HPDE6-E6E7 (cell line): ENCODE data around the gene CCNYL1.
"Not testable (repeated sequence)": the region's sequence is repeated elsewhere in the genome, so short reads cannot be mapped to it uniquely, and the experiment has no call there.

Source experiments
- DNase-seq: peaks from one replicate; pipeline ENCODE4 v3.0.0; 2011; ENCODE audit warnings: missing footprints; ENCODE audit errors: extremely low spot score

Gene CCNYL1

GRCh38 chr2:207734636-207735512, 23.4 kb downstream of the CCNYL1 start:
- DNase-seq, result no peak

DNA sequence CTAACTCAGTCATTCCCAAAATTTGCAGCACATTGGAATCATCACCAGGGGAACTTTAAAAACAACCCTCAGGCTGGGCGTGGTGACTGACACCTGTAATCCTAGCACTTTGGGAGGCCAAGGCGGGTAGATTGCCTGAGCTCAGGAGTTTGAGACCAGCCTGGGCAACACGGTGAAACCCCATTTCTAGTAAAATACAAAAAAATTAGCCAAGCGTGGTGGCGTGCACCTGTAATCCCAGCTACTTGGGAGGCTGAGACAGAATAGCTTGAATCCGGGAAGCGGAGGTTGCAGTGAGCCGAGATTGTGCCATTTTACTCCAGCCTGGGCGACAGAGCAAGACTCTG, 24.0 kb downstream of the CCNYL1 start:
- not testable (repeated sequence) for DNase-seq

- DNase-seq, result no peak
Measured at GRCh38 chr2:207743514-207743913, 32.1 kb downstream of the CCNYL1 start.

- DNase-seq, result no peak
Measured at GRCh38 chr2:207744050-207744449, 32.6 kb downstream of the CCNYL1 start.

DNA sequence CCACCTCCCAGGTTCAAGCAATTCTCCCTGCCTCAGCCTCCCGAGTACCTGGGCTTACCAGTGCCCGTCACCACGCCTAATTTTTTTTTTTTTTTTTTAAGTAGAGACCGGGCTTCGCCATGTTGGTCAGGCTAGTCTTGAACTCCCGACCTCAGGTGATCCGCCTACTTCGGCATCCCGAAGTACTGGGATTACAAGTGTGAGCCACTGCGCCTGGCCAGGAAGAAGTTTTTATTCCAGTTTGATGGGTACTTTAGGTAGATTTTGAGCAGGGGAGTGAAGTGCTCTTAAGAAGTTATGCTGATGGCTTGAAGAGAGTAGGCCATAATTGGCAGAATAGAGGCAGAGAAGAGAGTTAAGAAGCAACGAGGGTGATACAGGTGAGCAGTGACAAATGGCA, 33.0 kb downstream of the CCNYL1 start:
- DNase-seq, result no peak

DNA sequence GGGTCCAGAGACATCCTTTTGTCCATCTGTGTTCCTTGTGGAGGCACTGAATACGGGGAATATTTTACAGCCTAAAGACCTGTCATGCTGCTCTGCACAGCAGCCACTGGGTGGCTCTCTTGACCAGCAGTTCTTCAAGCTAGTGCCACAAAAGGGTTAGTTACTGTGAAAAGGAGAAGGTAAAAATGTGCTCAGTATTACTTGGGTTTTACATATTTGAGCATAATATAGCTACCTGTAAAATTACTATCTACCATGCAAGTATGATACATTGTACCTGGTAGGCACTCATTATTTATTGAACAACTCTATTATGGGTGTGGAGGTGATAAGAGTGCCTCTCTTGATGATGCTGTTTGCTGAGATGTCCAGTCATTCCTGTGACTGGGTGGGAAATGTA, 34.7 kb downstream of the CCNYL1 start:
- DNase-seq, result peak; percentile 48

GRCh38 chr2:207747653-207748560, 36.5 kb downstream of the CCNYL1 start:
- DNase-seq, result no peak

DNA sequence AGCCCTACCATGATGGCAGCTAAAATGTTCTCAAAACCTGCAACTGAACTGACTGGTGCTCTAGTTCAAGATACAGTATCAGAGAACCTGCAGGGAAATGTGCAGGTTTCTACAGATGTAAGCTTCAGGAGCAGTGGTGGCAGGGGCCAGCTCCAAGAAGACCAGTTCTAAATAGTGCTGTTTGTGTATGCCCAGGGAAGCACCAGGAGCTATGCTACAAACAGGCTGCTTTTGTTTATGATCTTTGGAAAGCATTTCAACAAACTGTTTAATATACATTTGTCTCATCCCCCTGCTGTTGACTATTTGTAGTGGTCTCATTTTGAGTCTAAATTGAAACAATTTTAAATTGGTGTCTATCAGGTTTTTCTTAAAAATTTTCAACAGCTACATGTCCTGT, 37.6 kb downstream of the CCNYL1 start:
- no peak for DNase-seq

GRCh38 chr2:207749873-207750272, 38.4 kb downstream of the CCNYL1 start:
- no peak for DNase-seq

DNA sequence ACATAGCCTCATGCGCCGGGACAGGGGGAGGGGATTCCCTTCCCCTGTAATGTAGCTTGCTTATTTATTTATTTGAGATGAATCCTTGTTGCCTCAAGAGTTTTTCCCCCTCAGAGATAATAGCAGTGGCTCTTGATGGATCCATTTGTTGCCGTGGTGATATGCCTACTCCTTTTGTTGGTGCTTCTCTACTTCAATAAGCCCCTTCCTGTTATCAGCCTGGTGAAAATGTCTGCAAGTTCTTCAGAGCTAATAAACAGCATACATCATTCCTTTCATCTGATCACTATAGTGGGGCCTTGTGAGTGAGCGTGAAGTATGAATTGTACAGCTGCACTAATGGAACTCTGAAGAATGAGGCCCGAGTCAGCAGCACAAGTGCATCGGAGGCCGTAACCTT, 38.9 kb downstream of the CCNYL1 start:
- DNase-seq, result no peak

DNA sequence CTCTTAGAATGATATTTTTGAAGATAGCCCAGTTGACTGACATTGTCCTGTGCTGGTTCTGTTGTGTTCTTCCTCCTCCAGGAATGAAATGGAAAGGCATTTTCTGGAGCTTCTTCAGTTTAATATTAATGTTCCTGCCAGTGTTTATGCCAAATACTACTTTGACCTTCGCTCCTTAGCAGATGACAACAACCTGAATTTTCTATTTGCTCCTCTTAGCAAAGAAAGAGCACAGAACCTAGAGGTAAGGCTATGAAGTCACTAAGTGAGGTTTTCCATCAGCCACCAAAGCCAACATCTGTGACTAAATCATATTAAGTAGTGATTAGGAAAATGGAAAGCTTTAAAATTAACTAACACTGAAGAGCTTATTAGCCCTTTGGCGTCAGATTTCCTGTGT, 39.4 kb downstream of the CCNYL1 start:
- DNase-seq, result no peak

- DNase-seq, result not testable (repeated sequence)
Measured at GRCh38 chr2:207753688-207754087, 42.2 kb downstream of the CCNYL1 start.

DNA sequence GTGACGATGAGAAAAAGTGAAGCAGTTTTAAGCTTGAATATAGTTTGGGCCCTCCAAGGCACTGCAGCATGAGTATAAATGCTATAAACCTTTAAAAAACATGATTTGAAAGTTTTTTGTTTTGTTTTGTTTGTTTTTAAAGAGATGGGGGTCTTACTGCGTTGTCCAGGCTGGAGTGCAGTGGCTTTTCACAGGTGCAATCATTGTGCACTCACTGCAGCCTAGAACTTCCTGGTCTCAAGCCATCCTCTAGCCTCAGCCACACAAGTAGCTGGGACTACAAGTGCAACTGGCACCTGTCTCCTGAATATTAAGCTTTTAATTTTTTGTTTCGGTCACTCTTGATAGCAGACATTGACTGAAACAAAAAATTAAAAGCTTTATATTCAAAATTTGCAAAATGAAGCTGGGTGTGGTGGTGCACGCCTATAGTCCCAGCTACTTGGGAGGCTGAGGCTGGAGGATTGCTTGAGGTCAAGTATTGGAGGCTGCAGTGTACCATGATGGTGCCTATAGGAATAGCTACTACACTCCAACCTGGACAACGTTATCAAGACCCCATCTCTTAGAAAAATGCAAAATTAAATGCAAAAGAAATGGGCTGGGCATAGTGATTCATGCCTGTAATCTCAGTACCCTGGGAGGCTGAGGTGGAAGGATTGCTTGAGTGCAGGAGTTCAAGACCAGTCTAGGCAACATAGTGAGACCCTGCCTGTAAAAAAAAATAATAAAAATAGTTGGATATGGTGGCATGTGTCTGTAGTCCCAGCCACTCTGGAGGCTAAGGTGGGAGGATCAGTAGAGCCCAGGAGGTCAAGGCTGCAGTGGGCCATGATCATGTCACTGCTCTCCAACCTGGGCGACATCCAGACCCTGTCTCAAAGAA, 43.3 kb downstream of the CCNYL1 start:
- DNase-seq, result no peak

DNA sequence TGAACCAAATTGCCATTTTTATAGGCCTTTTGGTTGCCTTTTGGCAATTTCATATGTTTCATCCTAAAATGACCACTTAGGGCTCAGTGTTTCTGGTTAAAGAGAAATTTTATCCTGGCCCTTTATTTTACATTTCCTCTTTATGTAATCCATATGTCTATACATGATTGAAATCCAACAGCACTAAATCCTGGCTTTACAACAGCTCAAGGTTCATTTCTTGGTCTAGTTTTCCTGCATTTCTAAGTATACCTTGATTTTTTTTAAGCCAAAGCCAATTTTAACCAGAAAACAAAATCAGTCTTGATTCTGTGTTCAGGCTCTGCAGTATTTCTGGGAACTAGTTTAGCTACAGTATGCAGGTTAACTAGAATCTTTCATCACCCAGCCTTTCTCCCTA, 46.6 kb downstream of the CCNYL1 start:
- no peak for DNase-seq

DNA sequence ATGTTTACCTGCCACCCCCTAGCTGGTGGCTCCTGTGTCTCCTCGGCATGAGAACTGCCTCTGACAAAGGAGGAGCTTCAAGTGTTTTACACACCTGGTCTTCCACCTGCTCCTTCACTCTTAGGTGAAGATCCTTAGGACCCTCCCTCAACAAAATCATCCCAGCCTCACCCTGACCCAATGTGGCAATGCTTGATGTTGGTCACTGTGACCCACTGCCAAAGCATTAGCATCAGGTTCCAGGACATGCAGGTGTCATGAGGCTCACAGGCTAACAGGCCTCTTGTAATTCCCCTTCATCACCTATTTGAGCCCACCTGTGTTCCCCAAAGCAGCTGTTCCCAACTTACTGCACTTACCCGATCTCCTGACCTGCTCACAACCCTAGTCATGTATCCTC, 48.5 kb downstream of the CCNYL1 start:
- no peak for DNase-seq

DNA sequence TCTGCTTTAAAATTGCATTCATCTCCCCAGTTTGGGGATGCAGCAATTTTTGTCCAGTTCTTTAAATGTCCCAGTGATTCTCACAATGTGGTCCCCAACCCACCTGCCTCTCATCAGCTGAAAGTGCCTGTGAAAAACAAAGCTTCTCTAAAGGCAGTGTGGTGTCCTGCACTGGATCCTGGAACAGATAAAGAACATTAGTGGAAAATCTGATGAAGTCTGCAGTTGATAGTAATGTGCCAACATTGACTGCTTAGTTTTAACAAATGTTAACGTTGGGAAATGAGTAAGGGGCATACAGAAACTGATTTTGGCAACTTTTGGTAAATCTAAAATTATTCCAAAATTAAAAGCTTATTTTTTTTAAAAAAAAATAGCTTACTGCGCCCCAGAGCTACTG, 49.0 kb downstream of the CCNYL1 start:
- DNase-seq, result no peak

DNA sequence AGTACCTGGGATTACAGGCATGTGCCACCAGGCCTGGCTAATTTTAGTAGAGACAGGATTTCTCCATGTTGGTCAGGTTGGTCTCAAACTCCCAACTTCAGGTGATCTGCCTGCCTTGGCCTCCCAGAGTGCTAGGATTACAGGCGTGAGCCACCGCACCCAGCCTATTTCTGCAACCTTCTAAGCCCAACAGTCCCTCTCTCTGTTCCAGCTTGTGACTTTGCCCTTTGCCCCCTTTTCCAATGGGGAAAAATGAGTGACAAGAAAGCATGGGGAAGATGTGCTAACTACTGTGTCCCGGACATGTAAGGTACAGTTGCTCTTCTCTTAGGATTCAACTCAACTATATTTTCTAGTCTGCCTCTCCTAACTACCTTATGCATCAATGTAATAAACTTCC, 50.0 kb downstream of the CCNYL1 start:
- DNase-seq, result not testable (repeated sequence)

DNA sequence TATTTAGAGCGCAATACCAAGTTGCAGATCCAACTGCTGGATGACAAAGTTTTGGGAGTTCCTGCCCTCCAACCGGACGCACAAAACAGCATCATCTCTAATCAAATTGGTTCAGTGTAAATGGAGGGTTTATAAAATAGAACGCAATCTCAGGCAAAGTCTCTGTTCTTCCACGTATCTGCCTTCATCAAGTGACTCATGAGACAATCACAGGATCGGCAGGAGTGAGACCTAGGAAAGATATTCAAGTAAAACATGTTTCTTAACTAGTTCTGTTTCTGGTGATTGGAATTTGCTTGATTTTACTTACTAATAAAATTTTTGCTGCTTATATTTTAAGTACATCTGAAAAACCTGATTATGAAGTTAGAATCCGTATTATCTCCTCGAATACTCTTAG, 50.7 kb downstream of the CCNYL1 start:
- DNase-seq, result no peak

DNA sequence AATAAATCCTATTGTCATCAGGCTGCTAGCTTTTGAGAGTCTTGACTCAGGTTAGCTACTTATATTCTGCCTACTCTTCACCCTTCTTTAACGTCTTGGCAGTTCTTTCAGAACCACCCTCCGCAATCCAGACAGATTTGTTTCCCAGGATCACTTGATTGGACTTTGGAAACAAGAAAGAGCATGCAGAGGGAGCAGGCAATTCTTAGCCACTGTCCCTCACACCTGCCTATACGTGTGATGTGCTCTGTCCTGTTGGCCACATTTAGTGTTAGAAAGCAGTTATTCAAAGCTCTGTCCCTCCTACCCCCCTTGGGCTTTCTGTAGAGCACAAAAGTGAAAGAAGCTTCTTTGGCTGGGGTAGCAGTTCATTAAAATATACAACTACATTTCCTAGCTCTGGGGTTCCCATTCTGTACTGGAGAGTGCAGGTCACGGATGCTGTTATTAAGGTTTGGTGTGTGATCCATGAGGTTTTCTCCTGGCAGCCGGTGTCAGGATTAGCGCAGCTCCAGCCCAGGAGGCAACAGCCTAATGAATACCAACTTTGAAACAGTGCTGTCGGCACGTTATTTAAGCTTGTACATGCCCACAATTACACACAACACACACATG, 52.0 kb downstream of the CCNYL1 start:
- no peak for DNase-seq

DNA sequence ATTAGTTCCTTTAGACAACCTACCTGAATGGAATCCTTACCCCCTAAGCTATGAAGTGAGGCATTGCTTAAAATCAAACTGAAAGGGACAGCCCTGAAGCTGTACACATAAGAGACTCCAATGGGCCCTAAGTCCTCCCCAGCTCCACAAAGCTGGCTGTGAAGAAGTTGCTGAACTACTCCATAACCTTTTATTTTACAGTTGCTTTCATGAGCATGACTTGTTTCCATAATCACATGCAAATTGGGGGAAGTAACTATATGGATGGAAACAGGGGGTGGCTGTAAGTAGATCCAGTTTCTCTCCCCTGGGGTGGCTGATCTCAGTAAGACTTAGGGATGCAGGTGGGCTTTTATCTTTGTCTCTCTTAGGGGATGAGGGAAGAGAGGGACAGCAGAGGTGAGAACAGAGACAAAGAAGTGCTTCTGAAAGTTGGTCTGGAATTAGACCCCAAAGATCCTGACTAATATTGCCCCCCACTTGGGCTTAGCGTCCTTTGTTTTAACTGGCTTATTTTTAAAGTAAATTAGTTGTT, 52.7 kb downstream of the CCNYL1 start:
- DNase-seq, result no peak

GRCh38 chr2:207765547-207765946, 54.1 kb downstream of the CCNYL1 start:
- no peak for DNase-seq
